ENCODE data around the gene ERP29. TPM values are rescaled to one million over a fixed set of nuclear protein-coding genes. Genes with fewer than 3 reads are reported as not detected.
A peak's percentile ranks its signal among the peaks of the same experiment; 100 is the strongest.
"Not testable (repeated sequence)": the region's sequence is repeated elsewhere in the genome, so short reads cannot be mapped to it uniquely, and the experiment has no call there.

Gene ERP29
- total RNA-seq, 1 donor from 2014 or later: 46.4 TPM

DNA sequence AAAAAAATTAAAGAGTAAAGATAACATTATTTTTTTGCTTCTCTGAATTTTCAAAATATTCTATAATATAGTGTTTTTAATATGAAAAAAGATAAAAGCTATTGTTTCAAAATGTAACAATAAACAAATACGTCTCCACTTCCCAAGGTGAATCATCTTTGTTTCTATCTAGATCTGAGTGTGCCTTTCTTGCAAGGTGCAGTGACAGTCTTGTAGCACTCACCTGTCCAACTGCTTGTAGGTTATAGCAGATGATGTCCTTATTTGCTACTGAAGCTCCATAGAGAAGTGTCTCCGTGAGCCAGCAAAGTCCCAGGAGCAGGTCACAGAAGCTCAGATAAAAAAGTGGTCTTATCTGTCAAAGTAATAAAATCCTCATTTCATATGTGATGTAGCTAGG, 21.7 kb upstream of the ERP29 start:
- Histone ChIP-seq H3K27me3 (ENCODE audit: control insufficient read depth in 3 of 3, insufficient read depth in 3 of 3, low read length in 3 of 3) (no peaks in the 10 kb centered on the region), H3K9ac (ENCODE audit: low read depth in 1 of 3, low read length in 3 of 3) (no peak overlapping the region), H3K4me1 (ENCODE audit: control insufficient read depth in 3 of 3, insufficient read depth in 3 of 3, low read length in 3 of 3) (no peaks in the 10 kb centered on the region), H3K4me3 (ENCODE audit: low read length in 3 of 3) (no peak overlapping the region), H3K36me3 (ENCODE audit: control insufficient read depth in 3 of 3, insufficient read depth in 3 of 3, low read length in 3 of 3) (peaks cover 0 to 4% (median 0%) of the 10 kb centered on the region in 3 donors), H3K9me3 (ENCODE audit: control insufficient read depth in 3 of 3, low read length in 3 of 3) (no peaks in the 10 kb centered on the region), H3K27ac (ENCODE audit: low read depth, low read length) (no peak overlapping the region)

DNA sequence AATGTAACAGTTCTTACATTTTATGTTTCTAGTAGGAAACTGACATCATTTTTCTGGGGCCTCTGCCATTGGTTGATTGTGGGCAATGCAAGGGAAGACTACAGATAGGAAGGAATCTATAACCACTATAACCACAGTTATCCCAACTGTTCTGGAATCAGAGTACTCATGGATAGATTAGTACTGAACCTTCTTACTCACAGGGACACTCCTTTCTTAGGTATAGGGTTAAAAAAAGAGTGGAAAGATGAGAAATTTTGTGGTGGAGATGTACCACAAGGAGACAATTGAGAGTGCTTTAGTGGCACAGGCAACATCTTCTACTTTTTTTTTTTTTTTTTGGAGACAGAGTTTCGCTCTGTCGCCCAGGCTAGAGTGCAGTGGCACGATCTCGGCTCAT, 21.3 kb upstream of the ERP29 start:
- no peaks in the 10 kb centered on the region for H3K4me1 ChIP-seq (ENCODE audit: control insufficient read depth in 3 of 3, insufficient read depth in 3 of 3, low read length in 3 of 3)
- H3K36me3 ChIP-seq (ENCODE audit: control insufficient read depth in 3 of 3, insufficient read depth in 3 of 3, low read length in 3 of 3): peaks cover 0 to 4% (median 0%) of the 10 kb centered on the region in 3 donors
- no peak overlapping the region for H3K9ac ChIP-seq (ENCODE audit: low read depth in 1 of 3, low read length in 3 of 3)
- no peak overlapping the region for H3K4me3 ChIP-seq (ENCODE audit: low read length in 3 of 3)
- no peaks in the 10 kb centered on the region for H3K9me3 ChIP-seq (ENCODE audit: control insufficient read depth in 3 of 3, low read length in 3 of 3)
- no peaks in the 10 kb centered on the region for H3K27me3 ChIP-seq (ENCODE audit: control insufficient read depth in 3 of 3, insufficient read depth in 3 of 3, low read length in 3 of 3)
- no peak overlapping the region for H3K27ac ChIP-seq (ENCODE audit: low read depth, low read length)

DNA sequence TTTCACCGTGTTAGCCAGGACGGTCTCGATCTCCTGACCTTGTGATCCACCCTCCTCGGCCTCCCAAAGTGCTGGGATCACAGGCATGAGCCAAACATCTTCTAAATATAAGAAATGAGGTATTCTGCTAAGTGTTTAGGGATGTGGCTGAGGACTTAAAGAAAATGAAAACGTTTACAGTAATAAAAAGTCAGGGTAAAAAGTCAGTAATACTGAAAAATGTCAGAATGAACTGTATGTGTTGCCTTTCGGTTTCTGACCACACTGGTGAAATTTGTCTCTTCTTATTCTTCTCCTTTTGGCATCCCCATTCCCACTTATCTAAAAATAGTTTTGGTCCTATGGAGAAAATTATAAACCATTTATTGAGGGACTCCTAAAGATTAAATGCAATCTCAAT, 20.8 kb upstream of the ERP29 start:
- Histone ChIP-seq H3K36me3 (ENCODE audit: control insufficient read depth in 3 of 3, insufficient read depth in 3 of 3, low read length in 3 of 3) (peaks cover 0 to 4% (median 0%) of the 10 kb centered on the region in 3 donors), H3K9ac (ENCODE audit: low read depth in 1 of 3, low read length in 3 of 3) (no peak overlapping the region), H3K27ac (ENCODE audit: low read depth, low read length) (no peak overlapping the region), H3K4me1 (ENCODE audit: control insufficient read depth in 3 of 3, insufficient read depth in 3 of 3, low read length in 3 of 3) (no peaks in the 10 kb centered on the region), H3K27me3 (ENCODE audit: control insufficient read depth in 3 of 3, insufficient read depth in 3 of 3, low read length in 3 of 3) (no peaks in the 10 kb centered on the region), H3K9me3 (ENCODE audit: control insufficient read depth in 3 of 3, low read length in 3 of 3) (no peaks in the 10 kb centered on the region), H3K4me3 (ENCODE audit: low read length in 3 of 3) (no peak overlapping the region)

DNA sequence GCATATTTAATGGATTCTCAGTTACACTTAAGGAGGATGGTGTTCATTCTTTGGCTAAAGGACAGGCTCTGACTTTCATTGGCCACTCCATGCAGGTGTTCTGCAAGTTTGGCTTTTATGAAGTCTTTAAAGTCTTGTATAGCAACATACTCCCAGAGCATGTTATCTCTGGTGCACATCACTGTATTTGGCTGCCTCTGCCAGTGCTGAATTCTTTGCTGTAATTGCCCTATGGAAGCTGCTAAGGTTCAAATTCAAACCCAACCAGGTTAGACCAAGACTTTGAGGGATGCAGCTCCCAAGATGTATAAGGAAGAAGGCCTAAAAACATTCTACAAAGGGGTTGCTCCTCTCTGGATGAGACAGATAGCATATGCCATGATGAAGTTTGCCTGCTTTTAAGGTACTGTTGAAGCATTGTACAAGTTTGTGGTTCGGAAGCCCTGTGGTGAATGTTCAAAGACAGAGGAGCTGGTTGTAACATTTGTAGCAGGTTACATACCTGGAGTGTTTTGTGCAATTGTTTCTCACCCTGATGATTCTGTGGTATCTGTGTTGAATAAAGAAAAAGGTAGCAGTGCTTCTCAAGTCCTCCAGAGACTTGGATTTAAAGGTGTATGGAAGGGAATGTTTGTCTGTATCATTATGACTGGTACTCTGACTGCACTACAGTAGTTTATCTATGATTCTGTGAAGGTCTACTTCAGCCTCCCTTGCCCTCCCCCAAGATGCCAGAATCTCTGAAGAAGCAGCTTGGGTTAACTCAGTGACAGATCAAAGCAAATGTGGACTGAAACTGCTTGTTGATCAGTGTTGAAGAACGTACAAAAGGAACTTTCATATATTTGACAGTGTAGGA, 19.7 kb upstream of the ERP29 start:
- H3K36me3 ChIP-seq (ENCODE audit: control insufficient read depth in 3 of 3, insufficient read depth in 3 of 3, low read length in 3 of 3): peaks cover 0 to 4% (median 0%) of the 10 kb centered on the region in 3 donors
- peaks cover 0 to 2% (median 0%) of the 10 kb centered on the region in 3 donors for H3K4me1 ChIP-seq (ENCODE audit: control insufficient read depth in 3 of 3, insufficient read depth in 3 of 3, low read length in 3 of 3)
- H3K27me3 ChIP-seq (ENCODE audit: control insufficient read depth in 3 of 3, insufficient read depth in 3 of 3, low read length in 3 of 3): no peaks in the 10 kb centered on the region
- no peak overlapping the region for H3K4me3 ChIP-seq (ENCODE audit: low read length in 3 of 3)
- no peak overlapping the region for H3K27ac ChIP-seq (ENCODE audit: low read depth, low read length)
- no peaks in the 10 kb centered on the region for H3K9me3 ChIP-seq (ENCODE audit: control insufficient read depth in 3 of 3, low read length in 3 of 3)
- no peak overlapping the region for H3K9ac ChIP-seq (ENCODE audit: low read depth in 1 of 3, low read length in 3 of 3)

DNA sequence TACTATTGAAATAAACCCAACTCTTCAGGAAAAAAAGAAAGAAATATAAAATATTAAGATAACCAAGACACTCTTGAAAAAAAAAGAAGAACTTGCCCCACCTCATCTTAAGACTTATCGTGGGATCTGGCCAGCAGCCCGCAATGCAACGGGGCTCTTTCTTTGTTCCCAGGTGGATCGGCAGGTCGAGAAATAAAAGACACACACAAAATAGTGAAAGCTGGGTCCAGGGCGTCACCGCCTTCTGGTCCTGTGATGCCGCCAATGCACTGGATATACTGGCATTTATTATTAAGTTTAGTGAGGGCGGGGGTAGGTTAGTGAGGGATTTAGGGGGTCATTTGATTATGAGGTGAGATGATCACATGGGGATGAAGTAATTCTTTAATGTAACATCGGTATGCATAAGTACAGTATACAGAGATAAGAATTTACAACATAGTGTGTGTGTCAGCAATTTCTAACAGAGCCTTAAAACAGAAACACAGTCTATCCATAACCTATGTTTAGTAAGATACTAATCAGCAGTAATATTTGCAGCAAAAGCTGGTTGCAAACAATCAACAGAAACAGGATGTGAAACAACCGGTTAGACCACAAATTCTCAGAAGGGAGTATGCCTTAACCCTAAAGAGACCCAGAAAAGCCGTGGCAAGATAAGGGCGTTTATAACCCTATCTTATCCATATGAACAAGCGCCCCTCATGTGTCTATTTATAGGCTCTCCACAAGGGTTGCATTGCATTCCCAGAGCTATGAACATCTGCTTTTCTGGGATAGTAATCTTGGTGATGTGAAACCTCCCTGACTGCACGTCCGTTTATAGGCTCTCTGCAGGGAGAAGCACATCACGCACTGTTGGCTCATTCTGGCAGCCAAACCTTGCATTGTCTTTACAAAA, 18.8 kb upstream of the ERP29 start:
- H3K36me3 ChIP-seq (ENCODE audit: control insufficient read depth in 3 of 3, insufficient read depth in 3 of 3, low read length in 3 of 3); H3K9ac ChIP-seq (ENCODE audit: low read depth in 1 of 3, low read length in 3 of 3); H3K27me3 ChIP-seq (ENCODE audit: control insufficient read depth in 3 of 3, insufficient read depth in 3 of 3, low read length in 3 of 3); H3K27ac ChIP-seq (ENCODE audit: low read depth, low read length); H3K4me1 ChIP-seq (ENCODE audit: control insufficient read depth in 3 of 3, insufficient read depth in 3 of 3, low read length in 3 of 3); H3K9me3 ChIP-seq (ENCODE audit: control insufficient read depth in 3 of 3, low read length in 3 of 3); H3K4me3 ChIP-seq (ENCODE audit: low read length in 3 of 3): not testable (repeated sequence)

DNA sequence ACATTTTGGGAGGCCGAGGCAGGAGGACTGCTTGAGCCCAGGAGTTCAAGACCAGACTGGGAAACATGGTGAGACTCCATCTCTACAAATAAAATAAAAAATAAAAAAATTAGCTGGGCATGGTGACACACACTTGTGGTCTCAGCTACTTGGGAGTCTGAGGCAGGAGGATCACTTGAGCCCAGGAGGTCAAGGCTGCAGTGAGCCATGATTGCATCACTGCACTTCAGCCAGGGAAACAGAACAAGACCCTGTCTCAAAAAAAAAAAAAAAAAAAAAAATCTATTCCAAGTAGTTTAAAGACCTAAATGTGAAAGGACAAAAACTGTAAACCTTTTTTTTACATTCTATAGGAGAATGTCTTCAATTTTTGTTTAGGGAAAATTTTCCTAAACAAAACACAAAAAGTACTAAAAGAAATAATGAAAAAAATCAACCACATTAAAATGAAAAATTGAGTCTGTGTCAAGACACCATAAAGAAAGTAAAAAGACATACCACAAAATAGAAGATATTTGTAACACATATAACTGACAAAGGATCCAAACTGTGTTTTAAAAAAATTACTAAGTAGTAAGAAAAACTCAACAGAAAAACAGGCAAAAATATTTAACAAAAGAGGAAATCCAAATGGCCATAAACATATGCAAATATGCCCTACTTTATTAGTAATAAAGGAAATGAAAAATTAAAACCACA, 17.3 kb upstream of the ERP29 start:
- no peak overlapping the region for H3K27ac ChIP-seq (ENCODE audit: low read depth, low read length)
- no peaks in the 10 kb centered on the region for H3K9me3 ChIP-seq (ENCODE audit: control insufficient read depth in 3 of 3, low read length in 3 of 3)
- H3K36me3 ChIP-seq (ENCODE audit: control insufficient read depth in 3 of 3, insufficient read depth in 3 of 3, low read length in 3 of 3): no peaks in the 10 kb centered on the region
- no peak overlapping the region for H3K4me3 ChIP-seq (ENCODE audit: low read length in 3 of 3)
- H3K9ac ChIP-seq (ENCODE audit: low read depth in 1 of 3, low read length in 3 of 3): no peak overlapping the region
- no peaks in the 10 kb centered on the region for H3K27me3 ChIP-seq (ENCODE audit: control insufficient read depth in 3 of 3, insufficient read depth in 3 of 3, low read length in 3 of 3)
- H3K4me1 ChIP-seq (ENCODE audit: control insufficient read depth in 3 of 3, insufficient read depth in 3 of 3, low read length in 3 of 3): peaks cover 0 to 2% (median 0%) of the 10 kb centered on the region in 3 donors

DNA sequence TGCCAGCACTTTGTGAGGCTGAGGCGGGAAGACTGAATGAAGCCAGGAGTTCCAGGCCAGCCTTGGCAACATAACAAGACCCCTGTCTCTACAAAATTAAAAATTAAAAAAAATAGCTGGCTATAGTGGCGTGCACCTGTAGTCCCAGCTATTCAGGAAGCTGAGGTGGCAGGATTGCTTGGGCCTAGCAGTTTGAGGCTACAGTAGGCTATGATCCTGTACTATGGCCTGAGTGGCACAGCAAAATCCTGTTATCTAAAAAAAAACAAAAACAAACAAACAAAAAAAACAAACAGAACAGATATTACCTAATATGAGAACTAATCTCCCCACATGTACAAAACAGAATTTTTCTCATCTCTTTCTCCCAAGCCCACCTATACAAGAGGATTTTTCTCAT, 15.9 kb upstream of the ERP29 start:
- peaks cover 0 to 2% (median 0%) of the 10 kb centered on the region in 3 donors for H3K4me1 ChIP-seq (ENCODE audit: control insufficient read depth in 3 of 3, insufficient read depth in 3 of 3, low read length in 3 of 3)
- no peak overlapping the region for H3K27ac ChIP-seq (ENCODE audit: low read depth, low read length)
- no peaks in the 10 kb centered on the region for H3K9me3 ChIP-seq (ENCODE audit: control insufficient read depth in 3 of 3, low read length in 3 of 3)
- no peak overlapping the region for H3K4me3 ChIP-seq (ENCODE audit: low read length in 3 of 3)
- H3K36me3 ChIP-seq (ENCODE audit: control insufficient read depth in 3 of 3, insufficient read depth in 3 of 3, low read length in 3 of 3): no peaks in the 10 kb centered on the region
- no peaks in the 10 kb centered on the region for H3K27me3 ChIP-seq (ENCODE audit: control insufficient read depth in 3 of 3, insufficient read depth in 3 of 3, low read length in 3 of 3)
- H3K9ac ChIP-seq (ENCODE audit: low read depth in 1 of 3, low read length in 3 of 3): no peak overlapping the region

DNA sequence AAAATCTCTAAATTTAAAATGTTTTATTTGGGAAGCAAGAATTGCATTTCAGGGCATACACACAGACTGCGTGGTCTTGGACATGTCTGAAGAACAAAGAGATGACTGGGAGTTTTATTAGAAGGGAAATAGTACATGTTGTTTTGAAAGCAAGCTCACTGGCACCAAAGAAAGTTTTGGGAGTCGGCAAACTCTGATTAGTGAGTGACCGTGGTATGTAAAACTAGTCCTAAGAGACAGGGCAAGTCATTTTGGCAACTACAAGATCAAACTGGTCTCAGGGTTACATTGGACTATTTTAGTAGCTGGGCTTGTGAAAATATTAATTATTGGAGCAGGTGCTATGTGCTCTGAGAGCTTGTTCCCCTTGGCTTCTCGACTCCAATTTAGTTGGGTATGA, 15.2 kb upstream of the ERP29 start:
- Histone ChIP-seq H3K27me3 (ENCODE audit: control insufficient read depth in 3 of 3, insufficient read depth in 3 of 3, low read length in 3 of 3) (no peaks in the 10 kb centered on the region), H3K4me1 (ENCODE audit: control insufficient read depth in 3 of 3, insufficient read depth in 3 of 3, low read length in 3 of 3) (peaks cover 0 to 2% (median 0%) of the 10 kb centered on the region in 3 donors), H3K36me3 (ENCODE audit: control insufficient read depth in 3 of 3, insufficient read depth in 3 of 3, low read length in 3 of 3) (no peaks in the 10 kb centered on the region), H3K9me3 (ENCODE audit: control insufficient read depth in 3 of 3, low read length in 3 of 3) (no peaks in the 10 kb centered on the region), H3K9ac (ENCODE audit: low read depth in 1 of 3, low read length in 3 of 3) (peak overlapping the region in 2 of 3 donors; percentile 10 to 57), H3K27ac (ENCODE audit: low read depth, low read length) (no peak overlapping the region), H3K4me3 (ENCODE audit: low read length in 3 of 3) (no peak overlapping the region)

DNA sequence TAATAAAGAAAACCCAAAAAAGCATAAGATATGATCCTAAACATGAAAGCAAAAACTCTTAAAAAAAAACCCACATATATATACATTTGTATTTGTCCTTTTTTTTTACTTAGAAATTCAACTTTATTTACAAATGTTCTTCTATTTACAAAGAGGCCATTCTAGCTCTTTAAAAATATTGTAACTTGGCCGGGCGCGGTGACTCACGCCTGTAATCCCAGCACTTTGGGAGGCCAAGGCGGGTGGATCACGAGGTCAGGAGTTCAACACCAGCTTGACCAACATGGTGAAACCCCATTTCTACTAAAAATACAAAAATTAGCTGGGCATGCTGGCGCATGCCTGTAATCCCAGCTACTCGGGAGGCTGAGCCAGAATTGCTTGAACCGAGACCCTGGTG, 14.1 kb upstream of the ERP29 start:
- H3K4me1 ChIP-seq (ENCODE audit: control insufficient read depth in 3 of 3, insufficient read depth in 3 of 3, low read length in 3 of 3); H3K9ac ChIP-seq (ENCODE audit: low read depth in 1 of 3, low read length in 3 of 3): not testable (repeated sequence)

More for the DNA sequence above, 14.1 kb upstream of the ERP29 start:
- not testable (repeated sequence) for H3K27me3 ChIP-seq (ENCODE audit: control insufficient read depth in 3 of 3, insufficient read depth in 3 of 3, low read length in 3 of 3); H3K4me3 ChIP-seq (ENCODE audit: low read length in 3 of 3); H3K36me3 ChIP-seq (ENCODE audit: control insufficient read depth in 3 of 3, insufficient read depth in 3 of 3, low read length in 3 of 3); H3K27ac ChIP-seq (ENCODE audit: low read depth, low read length); H3K9me3 ChIP-seq (ENCODE audit: control insufficient read depth in 3 of 3, low read length in 3 of 3)

Data from skeletal muscle tissue (tissue), 4 donors.